SKM-1 treated with dmso at 0.1 percent for 144 hours (cell line): Measurements from ENCODE around the gene ANKRA2.

Experiments used
- DNase-seq: peaks from one replicate; lab custom pipeline; 2025; ENCODE audit not compliant: unreplicated experiment; lab: John Stamatoyannopoulos, UW

Gene ANKRA2

GRCh38 chr5:73565139-73565968, at the start of gene ANKRA2, which contains the start of gene UTP15:
TSS of gene ANKRA2 (minus strand) at chr5:73565639. CDS start at chr5:73562881, 2,758 bp downstream.
TSS of gene UTP15 (plus strand) at chr5:73565743. CDS start at chr5:73567345, 1,602 bp downstream.
- peak; percentile 93 for DNase-seq

- no peak for DNase-seq
Measured at GRCh38 chr5:73615085-73615484, 49.6 kb upstream of the ANKRA2 start.

- DNase-seq, result no peak
Measured at GRCh38 chr5:73612799-73613198, 47.4 kb upstream of the ANKRA2 start.

GRCh38 chr5:73607228-73607627, 41.8 kb upstream of the ANKRA2 start:
- no peak for DNase-seq

- DNase-seq, result no peak
Measured at GRCh38 chr5:73606206-73606753, 40.8 kb upstream of the ANKRA2 start.

GRCh38 chr5:73605223-73606087, 40.0 kb upstream of the ANKRA2 start:
- DNase-seq, result no peak

- DNase-seq, result no peak
Measured at GRCh38 chr5:73603998-73604397, 38.6 kb upstream of the ANKRA2 start.

- DNase-seq, result no peak
Measured at GRCh38 chr5:73599380-73599779, 33.9 kb upstream of the ANKRA2 start.

GRCh38 chr5:73596705-73597328, 31.4 kb upstream of the ANKRA2 start:
- peak; percentile 31 for DNase-seq

GRCh38 chr5:73592551-73592950, 27.1 kb upstream of the ANKRA2 start:
- no peak for DNase-seq

- DNase-seq, result no peak
Measured at GRCh38 chr5:73591698-73592501, 26.5 kb upstream of the ANKRA2 start.

- DNase-seq, result peak; percentile 62
Measured at GRCh38 chr5:73591102-73591695, 25.8 kb upstream of the ANKRA2 start.

GRCh38 chr5:73587923-73588322, 22.5 kb upstream of the ANKRA2 start:
- DNase-seq, result no peak

- DNase-seq, result no peak
Measured at GRCh38 chr5:73582285-73583145, 17.1 kb upstream of the ANKRA2 start.

- no peak for DNase-seq
Measured at GRCh38 chr5:73565969-73566547, 619 bp upstream of the ANKRA2 start.

- DNase-seq, result no peak
Measured at GRCh38 chr5:73564675-73565074, 764 bp downstream of the ANKRA2 start.

- DNase-seq, result no peak
Measured at GRCh38 chr5:73564018-73564417, 1.4 kb downstream of the ANKRA2 start.

GRCh38 chr5:73558950-73559349, 6.5 kb downstream of the ANKRA2 start:
- DNase-seq, result no peak

- no peak for DNase-seq
Measured at GRCh38 chr5:73552642-73553041, 12.8 kb downstream of the ANKRA2 start.
